ENCODE data around the gene CYP2J2.
"Not testable (repeated sequence)": the region's sequence is repeated elsewhere in the genome, so short reads cannot be mapped to it uniquely, and the experiment has no call there.

The CYP2J2 gene

DNA sequence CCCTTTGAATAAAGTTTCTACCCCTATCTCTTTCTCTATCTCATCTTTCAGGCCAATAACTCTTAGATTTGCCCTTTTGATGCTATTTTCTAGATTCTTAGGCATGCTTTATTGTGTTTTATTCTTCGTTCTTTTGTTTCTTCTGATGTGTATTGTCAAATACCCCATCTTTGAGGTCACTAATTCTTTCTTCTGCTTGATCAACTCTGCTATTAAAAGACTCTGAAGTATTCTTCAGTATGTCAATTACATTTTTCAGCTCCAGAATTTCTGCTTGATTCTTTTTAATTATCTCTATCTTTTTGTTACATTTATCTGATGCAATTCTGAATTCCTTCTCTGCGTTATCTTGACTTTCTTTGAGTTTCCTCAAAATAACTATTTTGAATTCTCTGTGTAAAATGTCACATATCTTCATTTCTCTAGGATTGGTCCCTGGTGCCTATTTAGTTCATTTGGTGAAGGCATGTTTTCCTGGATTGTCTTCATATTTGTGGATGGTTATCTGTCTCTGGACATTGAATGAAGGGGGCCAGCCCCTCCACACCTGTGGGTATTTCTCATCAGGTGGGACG lies 11.2 kb upstream of the CYP2J2 start:
- no peak for DNase-seq (ENCODE audit: low read depth)
- TF ChIP-seq, protein P1, sequence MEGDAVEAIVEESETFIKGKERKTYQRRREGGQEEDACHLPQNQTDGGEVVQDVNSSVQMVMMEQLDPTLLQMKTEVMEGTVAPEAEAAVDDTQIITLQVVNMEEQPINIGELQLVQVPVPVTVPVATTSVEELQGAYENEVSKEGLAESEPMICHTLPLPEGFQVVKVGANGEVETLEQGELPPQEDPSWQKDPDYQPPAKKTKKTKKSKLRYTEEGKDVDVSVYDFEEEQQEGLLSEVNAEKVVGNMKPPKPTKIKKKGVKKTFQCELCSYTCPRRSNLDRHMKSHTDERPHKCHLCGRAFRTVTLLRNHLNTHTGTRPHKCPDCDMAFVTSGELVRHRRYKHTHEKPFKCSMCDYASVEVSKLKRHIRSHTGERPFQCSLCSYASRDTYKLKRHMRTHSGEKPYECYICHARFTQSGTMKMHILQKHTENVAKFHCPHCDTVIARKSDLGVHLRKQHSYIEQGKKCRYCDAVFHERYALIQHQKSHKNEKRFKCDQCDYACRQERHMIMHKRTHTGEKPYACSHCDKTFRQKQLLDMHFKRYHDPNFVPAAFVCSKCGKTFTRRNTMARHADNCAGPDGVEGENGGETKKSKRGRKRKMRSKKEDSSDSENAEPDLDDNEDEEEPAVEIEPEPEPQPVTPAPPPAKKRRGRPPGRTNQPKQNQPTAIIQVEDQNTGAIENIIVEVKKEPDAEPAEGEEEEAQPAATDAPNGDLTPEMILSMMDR (conservative IDR thresholded peaks at IDR 0.05; ENCODE audit: low read depth, low read length): no peak
- no peak overlapping the region for H3K4me3 ChIP-seq (ENCODE audit: low read length)

DNA sequence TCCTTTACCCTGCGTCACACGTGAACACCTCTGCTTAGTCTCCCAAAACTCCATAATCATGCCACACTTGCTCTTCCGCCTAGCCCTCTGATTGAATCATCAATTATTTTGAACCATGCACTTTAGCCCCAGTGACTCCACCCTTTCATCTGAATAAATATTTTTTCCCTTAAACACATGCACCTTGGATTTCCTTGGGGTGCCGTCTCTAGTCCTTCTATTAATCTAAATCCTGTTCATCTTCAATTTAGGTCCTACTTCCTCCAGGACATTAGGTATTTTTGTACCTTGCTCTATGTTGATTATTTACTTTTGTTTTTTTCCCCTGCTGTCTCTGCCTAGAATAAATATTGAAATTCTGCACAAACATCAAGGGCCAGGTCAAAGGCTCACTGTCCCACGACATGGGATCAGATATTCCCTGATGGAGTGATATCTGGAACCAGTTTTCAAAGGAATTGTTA lies 9.8 kb upstream of the CYP2J2 start:
- TF ChIP-seq, protein P1 (conservative IDR thresholded peaks at IDR 0.05; ENCODE audit: low read depth, low read length): no peak
- no peak for DNase-seq (ENCODE audit: low read depth)
- no peak overlapping the region for H3K4me3 ChIP-seq (ENCODE audit: low read length)

DNA sequence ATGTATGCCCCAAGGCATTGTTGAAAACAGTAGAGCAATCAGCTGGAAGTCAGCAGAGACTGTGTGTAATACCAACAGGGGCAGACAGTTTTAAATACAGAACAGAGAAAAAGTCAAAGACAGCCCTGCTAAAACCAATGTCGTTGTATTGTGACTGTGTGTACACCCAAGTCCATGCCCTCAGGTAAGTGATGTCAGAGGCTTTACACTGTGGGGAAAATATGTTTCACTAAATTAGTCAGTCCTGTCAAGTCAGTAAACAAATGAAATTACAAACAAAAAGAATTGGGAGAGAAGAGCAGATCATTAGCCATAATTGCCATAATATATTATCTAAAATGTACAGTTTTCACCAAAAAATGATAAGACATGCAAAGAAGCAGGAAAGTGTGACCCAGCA lies 2.4 kb upstream of the CYP2J2 start:
- no peak for DNase-seq (ENCODE audit: low read depth)
- no peak overlapping the region for H3K4me3 ChIP-seq (ENCODE audit: low read length)
- TF ChIP-seq, protein P1 (conservative IDR thresholded peaks at IDR 0.05; ENCODE audit: low read depth, low read length): no peak

DNA sequence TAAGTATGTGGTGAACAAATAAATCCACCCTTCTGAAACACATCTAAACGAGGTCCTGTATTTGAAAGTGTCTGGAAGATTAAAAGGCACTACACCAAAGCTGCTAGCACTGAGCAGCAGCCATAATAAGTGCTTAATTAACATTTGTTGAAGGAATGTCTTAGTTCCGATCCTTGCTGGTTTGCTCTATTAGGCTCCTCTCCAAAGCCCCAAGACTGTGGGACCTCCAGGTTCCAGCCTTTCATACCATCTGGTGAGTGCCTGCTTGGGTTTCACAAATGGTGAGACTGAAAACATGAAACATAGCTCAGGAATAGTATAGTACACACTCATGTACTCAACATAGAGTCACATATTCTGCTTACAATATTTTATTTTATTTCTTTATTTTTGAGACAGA lies 640 bp upstream of the CYP2J2 start:
- TF ChIP-seq, protein P1 (conservative IDR thresholded peaks at IDR 0.05; ENCODE audit: low read depth, low read length): no peak
- peak overlapping the region; percentile 64 for H3K4me3 ChIP-seq (ENCODE audit: low read length)
- no peak for DNase-seq (ENCODE audit: low read depth)

DNA sequence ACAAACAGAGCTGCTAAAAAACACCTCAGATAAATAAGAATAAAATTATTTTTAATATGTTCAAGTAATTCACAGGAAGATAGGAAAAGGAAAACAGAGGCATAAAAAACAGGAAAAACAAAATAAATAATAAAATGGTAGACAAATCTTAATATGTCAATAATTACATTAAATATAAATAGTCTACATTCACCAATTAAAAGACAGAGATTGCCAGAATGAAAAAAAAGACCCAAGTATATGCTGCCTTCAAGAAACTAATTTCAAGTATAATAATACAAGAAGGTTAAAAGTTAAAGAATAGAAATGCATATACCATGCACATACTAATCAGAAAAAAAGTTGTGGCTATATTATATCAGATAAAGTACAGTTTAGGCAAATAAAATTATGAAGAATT lies 1.9 kb downstream of the CYP2J2 start:
- TF ChIP-seq, protein P1 (conservative IDR thresholded peaks at IDR 0.05; ENCODE audit: low read depth, low read length): no peak
- DNase-seq (ENCODE audit: low read depth): no peak
- no peak overlapping the region for H3K4me3 ChIP-seq (ENCODE audit: low read length)

DNA sequence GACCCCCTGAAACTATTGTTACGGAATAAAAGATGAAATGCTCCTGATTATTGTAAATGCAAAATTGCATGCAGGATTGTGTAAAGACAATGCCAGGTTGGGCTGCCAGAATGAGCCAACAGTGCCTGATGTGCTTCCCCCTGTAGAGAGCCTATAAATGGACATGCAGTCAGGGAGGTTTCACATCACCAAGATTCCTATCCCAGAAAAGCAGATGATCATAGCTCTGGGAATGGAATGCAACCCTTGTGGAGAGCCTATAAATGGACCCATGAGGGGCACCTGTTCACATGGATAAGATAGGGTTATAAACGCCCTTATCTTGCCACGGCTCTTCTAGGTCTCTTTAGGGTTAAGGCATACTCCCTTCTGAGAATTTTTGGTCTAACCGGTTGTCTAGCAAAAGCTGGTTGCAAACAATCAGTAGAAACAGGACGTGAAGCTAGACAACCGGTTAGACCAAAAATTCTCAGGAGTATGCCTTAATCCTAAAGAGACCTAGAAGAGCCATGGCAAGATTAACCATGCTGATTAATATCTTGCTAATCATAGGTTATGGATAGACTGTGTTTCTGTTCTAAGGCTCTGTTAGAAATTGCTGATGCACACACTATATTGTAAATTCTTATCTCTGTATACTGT lies 5.2 kb downstream of the CYP2J2 start:
- H3K4me3 ChIP-seq (ENCODE audit: low read length); DNase-seq (ENCODE audit: low read depth): not testable (repeated sequence)

DNA sequence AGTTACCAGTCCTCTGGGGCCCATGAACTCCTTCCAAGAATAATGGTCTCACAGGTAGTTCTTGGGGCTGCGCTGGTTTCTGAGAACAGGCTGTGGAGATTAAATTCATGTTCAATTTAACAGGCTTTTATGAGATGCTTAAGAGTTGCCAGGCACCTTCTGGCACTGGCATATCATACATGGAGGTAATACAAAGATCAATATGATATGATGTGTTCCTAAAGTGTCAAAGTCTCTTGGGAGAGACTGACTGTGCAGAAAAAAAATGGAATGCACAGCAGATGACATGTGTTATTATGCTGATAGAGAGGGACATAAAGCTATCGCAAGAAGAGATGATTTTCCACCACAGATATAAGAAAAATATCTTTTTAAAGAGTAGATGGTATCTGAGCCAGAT lies 6.8 kb downstream of the CYP2J2 start:
- TF ChIP-seq, protein P1 (conservative IDR thresholded peaks at IDR 0.05; ENCODE audit: low read depth, low read length): no peak
- H3K4me3 ChIP-seq (ENCODE audit: low read length): no peak overlapping the region
- no peak for DNase-seq (ENCODE audit: low read depth)
